Measurements from ENCODE around the gene ARSK. TPM values are rescaled to one million over a fixed set of nuclear protein-coding genes. Genes with fewer than 3 reads are reported as not detected.

The ARSK gene
- total RNA-seq, 2 donors from 2014 or later = 6.0 to 8.7 TPM

DNA sequence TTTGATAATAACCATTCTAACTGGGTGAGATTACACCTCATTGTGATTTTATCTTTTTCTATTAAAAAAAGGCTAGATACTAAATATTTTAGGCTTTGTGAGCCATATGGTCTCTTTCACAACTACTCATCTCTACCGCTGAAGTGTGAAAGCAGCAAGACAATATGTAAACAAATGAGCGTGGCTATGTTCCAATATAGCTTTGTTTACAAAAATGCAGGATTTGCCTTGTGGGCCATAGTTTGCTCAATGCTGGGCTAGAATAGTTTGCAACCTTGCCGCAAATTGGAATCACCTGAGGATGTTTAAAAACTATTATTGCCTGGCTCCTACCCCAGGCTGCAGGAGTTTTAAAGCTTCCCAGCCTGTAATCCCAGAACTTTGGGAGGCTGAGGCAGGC lies 54.8 kb downstream of the ARSK start:
- DNase-seq (ENCODE audit: low spot score in 2 of 2) (no peak), ATAC-seq (no peak)
- peaks cover 7 to 14% of the 10 kb centered on the region in 2 donors for H3K9me3 Mint-ChIP-seq
- no peak overlapping the region for H3K27ac Mint-ChIP-seq
- H3K36me3 Mint-ChIP-seq = peaks cover 14 to 22% of the 10 kb centered on the region in 2 donors

DNA sequence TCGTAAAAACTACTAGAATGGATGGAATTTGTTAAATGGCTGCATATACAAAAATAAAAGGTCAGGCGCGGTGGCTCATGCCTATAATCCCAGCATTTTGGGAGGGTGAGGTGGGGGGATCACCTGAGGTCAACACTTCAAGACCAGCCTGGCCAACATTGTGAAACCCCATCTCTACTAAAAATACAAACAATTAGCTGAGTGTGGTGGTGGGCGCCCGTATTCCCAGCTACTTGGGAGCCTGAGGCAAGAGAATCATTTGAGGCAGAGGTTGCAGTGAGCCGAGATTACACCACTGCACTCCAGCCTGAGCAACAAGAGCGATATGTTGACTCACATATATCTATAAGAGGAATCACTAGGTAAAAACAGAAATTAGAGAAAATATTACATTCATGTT lies 55.6 kb downstream of the ARSK start:
- H3K36me3 Mint-ChIP-seq = peaks cover 14 to 30% of the 10 kb centered on the region in 2 donors
- ATAC-seq (no peak), DNase-seq (ENCODE audit: low spot score in 2 of 2) (no peak)
- peaks cover 7 to 14% of the 10 kb centered on the region in 2 donors for H3K9me3 Mint-ChIP-seq
- H3K27ac Mint-ChIP-seq = no peak overlapping the region

DNA sequence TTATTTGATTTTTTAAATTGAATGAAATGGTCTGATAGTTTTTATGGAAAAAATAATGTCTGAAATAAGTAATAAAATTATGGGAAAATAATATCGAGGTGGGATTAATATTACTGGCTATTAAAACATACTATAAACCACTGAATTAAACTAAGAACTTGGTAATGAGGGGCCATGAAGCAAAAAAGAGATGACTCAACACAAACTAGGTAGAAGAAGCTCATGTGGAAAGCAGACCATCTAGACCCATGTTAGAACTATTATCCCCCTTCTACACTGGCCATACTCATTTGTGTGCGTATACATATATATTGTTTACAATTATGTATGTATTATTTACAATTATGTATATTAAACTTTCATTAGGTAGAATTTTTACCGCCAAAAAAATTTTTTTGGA lies 56.5 kb downstream of the ARSK start:
- no peak overlapping the region for H3K27ac Mint-ChIP-seq
- H3K9me3 Mint-ChIP-seq = peaks cover 7 to 14% of the 10 kb centered on the region in 2 donors
- peaks cover 14 to 30% of the 10 kb centered on the region in 2 donors for H3K36me3 Mint-ChIP-seq
- no peak for ATAC-seq
- DNase-seq (ENCODE audit: low spot score in 2 of 2) = no peak

DNA sequence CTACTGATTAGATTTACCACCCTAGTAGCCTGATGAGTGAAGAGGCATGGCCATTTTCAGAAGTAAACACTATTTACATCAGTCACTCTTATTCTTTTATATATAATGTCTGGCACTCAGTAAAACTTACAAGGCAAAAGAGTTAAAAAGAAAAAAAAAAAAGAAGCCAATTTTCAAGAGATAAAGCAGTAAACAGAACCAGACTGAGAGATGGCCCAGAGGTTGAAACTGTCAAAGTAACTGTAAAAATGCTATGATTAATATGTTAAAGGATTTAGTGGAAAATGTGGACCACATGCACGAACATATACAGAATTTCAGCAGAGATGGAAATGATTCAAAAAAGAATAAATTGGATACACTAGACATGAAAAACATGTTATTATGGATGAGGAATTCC lies 58.6 kb downstream of the ARSK start:
- DNase-seq (ENCODE audit: low spot score in 2 of 2) (no peak), ATAC-seq (no peak)
- H3K36me3 Mint-ChIP-seq = peaks cover 14 to 30% of the 10 kb centered on the region in 2 donors
- peaks cover 7 to 8% of the 10 kb centered on the region in 2 donors for H3K9me3 Mint-ChIP-seq
- no peak overlapping the region for H3K27ac Mint-ChIP-seq

DNA sequence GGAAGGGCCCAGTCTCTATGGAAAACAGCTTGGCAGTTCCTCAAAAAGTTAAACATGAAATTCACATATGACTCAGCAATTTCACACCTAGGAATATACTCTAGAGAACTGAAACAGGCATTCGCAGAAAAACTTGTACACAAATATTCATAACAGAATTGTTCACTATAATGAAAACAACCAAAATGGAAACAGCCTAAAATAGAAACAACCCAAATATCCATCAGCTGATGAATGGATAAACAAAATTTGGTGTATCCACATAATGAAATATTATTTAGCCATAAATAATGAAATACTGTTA lies 60.2 kb downstream of the ARSK start:
- H3K9me3 Mint-ChIP-seq = peaks cover 7 to 8% of the 10 kb centered on the region in 2 donors
- peak in 1 of 2 donors; percentile 67 for ATAC-seq
- peaks cover 23 to 30% of the 10 kb centered on the region in 2 donors for H3K36me3 Mint-ChIP-seq
- H3K27ac Mint-ChIP-seq = no peak overlapping the region
- DNase-seq (ENCODE audit: low spot score in 2 of 2) = no peak

DNA sequence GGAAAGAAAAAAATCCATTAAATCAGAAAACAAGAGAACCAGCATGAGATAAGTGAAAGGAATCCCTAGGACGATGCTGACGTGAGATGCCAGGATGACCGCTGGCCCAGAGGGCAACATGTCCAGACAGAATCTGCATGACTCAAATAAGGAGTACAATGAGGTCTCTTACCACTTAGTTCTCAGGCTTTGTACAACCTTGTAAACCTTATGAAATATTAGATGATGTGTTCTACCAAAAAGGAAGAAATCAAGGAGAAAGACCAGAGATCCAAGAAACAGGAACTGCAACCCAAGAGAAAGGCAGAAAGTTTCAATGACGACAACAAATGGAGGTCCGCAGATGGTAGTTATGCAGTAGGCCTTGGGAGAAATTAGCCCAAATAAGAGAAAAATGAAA lies 62.2 kb downstream of the ARSK start:
- peaks cover 30 to 31% of the 10 kb centered on the region in 2 donors for H3K36me3 Mint-ChIP-seq
- H3K27ac Mint-ChIP-seq = no peak overlapping the region
- DNase-seq (ENCODE audit: low spot score in 2 of 2) = no peak
- H3K9me3 Mint-ChIP-seq = peaks cover 7 to 8% of the 10 kb centered on the region in 2 donors
- no peak for ATAC-seq

DNA sequence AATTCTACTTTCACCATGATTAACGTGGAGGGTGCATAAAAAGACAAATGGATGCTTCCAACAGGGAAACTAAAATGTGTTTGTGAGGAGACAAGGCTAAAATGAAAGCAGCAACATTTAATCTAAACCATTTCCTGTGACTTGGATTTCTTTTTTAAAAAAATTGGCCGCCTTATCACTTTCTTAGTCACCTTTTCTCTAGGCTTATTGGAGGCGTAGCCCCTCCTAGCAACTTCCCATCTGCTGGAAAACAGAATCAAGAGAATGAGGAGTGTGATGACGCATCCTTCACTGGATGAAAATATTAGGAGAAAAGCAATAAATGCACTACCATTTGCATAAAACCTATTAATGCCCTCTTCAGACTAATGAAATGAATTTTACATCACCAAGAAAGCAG lies 64.2 kb downstream of the ARSK start:
- Mint-ChIP-seq H3K27ac (peak overlapping the region in 1 of 2 donors; percentile 39), H3K9me3 (peaks cover 0 to under 1% of the 10 kb centered on the region in 2 donors), H3K36me3 (peaks cover 14 to 18% of the 10 kb centered on the region in 2 donors)
- ATAC-seq (no peak), DNase-seq (ENCODE audit: low spot score in 2 of 2) (no peak)

DNA sequence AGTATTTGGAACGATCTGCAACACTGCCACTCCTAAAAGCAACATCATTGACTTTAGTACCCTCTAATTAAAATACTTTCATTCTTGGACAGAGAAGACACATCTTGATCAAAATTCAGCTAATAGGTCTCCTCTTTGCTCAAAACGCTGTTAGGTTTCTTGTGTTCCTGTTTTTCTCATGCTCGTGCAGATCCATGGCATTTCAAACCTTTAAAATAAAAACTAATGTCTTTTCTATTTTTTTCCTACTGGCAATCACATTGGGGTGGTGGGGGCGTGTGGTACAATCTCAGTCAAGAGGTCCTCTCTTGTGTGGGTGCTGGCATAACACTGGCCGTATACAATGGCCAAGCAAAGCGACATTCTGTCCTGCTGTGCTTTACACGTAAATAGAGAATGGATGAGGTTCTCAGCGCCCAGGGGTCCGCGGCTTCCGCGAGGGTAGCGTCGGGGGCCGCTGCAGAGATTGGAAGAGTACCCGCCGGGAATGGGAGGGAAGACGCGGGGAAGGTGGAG lies 64.7 kb downstream of the ARSK start:
- no peak for DNase-seq (ENCODE audit: low spot score in 2 of 2)
- H3K36me3 Mint-ChIP-seq = peaks cover 9 to 17% of the 10 kb centered on the region in 2 donors
- H3K9me3 Mint-ChIP-seq = no peaks in the 10 kb centered on the region
- no peak for ATAC-seq
- peak overlapping the region; percentile 75 to 86 for H3K27ac Mint-ChIP-seq

DNA sequence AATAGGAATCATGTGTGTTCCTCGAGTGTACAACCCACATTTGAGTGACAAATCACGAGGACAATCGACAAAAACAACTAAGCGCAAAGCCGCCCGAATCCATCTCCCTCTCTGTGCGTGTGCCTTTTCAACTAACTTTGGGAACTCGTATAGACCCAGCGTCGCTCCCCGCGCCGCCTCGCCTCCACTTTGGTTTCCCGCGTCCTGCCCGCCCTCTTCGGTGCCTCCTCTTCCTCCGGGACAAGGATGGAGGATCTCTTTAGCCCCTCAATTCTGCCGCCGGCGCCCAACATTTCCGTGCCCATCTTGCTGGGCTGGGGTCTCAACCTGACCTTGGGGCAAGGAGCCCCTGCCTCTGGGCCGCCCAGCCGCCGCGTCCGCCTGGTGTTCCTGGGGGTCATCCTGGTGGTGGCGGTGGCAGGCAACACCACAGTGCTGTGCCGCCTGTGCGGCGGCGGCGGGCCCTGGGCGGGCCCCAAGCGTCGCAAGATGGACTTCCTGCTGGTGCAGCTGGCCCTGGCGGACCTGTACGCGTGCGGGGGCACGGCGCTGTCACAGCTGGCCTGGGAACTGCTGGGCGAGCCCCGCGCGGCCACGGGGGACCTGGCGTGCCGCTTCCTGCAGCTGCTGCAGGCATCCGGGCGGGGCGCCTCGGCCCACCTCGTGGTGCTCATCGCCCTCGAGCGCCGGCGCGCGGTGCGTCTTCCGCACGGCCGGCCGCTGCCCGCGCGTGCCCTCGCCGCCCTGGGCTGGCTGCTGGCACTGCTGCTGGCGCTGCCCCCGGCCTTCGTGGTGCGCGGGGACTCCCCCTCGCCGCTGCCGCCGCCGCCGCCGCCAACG lies 65.3 kb downstream of the ARSK start, which contains the start of gene GPR150:
Gene GPR150 (plus strand): TSS at position 58 of the 840 bp plus-strand sequence. CDS start 189 bp downstream, at position 247.
- Mint-ChIP-seq H3K27ac (peak within 1 kb of the TSS; percentile 75 to 86), H3K9me3 (no peaks in the 10 kb centered on the region)

DNA sequence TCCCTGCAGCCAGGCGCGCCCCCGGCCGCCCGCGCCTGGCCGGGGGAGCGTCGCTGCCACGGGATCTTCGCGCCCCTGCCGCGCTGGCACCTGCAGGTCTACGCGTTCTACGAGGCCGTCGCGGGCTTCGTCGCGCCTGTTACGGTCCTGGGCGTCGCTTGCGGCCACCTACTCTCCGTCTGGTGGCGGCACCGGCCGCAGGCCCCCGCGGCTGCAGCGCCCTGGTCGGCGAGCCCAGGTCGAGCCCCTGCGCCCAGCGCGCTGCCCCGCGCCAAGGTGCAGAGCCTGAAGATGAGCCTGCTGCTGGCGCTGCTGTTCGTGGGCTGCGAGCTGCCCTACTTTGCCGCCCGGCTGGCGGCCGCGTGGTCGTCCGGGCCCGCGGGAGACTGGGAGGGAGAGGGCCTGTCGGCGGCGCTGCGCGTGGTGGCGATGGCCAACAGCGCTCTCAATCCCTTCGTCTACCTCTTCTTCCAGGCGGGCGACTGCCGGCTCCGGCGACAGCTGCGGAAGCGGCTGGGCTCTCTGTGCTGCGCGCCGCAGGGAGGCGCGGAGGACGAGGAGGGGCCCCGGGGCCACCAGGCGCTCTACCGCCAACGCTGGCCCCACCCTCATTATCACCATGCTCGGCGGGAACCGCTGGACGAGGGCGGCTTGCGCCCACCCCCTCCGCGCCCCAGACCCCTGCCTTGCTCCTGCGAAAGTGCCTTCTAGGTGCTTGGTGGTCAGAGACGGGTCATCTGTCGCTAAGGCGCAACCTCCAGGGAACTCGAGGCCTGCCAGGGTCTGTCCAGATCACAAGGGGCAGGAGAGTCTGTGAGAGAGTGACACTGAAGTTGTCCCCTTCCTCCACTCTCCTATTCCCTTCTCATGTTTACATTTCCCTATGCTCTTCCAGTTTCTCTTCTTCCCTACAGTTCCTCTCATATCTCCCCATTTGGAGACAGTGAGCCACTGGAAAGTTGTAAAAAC lies 66.3 kb downstream of the ARSK start:
- peaks cover 0 to 17% of the 10 kb centered on the region in 2 donors for H3K36me3 Mint-ChIP-seq
- ATAC-seq (peak; percentile 53 to 67), DNase-seq (ENCODE audit: low spot score in 2 of 2) (peak; percentile 57 to 72)
- no peaks in the 10 kb centered on the region for H3K9me3 Mint-ChIP-seq
- peak overlapping the region; percentile 72 to 78 for H3K27ac Mint-ChIP-seq

More for the DNA sequence above, 65.3 kb downstream of the ARSK start, which contains the start of gene GPR150:
- H3K36me3 Mint-ChIP-seq = peaks cover 2 to 17% of the 10 kb centered on the region in 2 donors
- DNase-seq (ENCODE audit: low spot score in 2 of 2) (peak; percentile 69 to 83), ATAC-seq (peak; percentile 79 to 86)

DNA sequence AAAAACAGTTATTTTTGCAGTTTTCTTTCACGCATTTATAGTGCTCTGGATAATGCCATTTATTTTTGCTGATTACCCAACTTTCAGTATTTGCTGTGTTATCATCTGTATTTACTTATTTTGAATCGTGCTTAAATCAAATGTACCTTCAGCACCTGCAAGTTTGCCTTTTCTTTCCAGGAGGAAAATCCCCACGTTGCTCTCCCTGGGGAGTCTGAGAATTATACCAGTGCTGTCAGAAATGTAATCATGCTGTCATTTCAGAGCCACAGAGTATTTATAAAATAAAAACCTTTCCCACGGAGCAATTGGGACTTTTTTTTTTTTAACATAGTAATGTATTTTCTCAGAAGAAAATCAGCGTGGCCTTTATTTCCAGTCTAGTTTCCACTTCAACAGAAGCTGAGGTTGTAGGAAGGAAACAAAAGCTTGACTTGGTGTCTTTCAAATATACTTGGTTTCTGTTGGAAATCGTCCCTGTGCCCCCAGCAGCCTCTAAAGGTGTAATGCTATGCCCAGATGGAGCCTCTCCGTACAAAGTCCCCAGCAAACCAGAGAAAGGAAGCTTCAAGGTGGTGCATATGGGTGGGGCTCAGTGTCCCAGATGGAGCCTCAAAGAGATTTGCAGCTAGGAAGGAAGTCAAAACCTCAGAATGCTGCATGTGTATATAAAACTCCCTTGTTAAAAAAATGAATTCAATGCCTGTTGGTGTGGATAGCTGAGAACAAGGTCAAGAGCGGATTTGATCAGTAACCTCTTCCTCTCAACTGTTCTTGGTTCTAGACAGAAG lies 67.1 kb downstream of the ARSK start:
- peaks cover 0 to 17% of the 10 kb centered on the region in 2 donors for H3K36me3 Mint-ChIP-seq
- H3K27ac Mint-ChIP-seq = peak overlapping the region in 1 of 2 donors; percentile 78
- H3K9me3 Mint-ChIP-seq = no peaks in the 10 kb centered on the region
- DNase-seq (ENCODE audit: low spot score in 2 of 2) = no peak
- ATAC-seq = no peak

DNA sequence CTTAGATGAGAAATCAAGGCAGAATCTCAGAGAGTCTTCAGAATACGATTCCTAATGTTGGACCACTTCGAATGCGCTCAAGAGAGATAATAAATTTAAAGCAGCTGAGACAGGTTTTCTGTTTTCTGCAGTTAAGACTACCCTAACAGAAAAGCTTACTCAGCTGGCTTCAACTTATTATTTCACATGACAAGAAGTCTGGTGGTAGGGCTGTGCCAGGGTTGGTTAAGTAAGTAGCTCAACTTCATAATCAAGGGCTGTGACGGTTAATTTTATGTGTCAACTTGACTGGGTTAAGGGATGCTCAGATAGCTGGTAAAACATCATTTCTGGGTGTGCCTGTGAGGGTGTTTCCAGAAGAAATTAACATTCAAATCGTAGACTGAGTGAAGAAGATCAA lies 68.8 kb downstream of the ARSK start:
- H3K9me3 Mint-ChIP-seq = no peaks in the 10 kb centered on the region
- ATAC-seq (no peak), DNase-seq (ENCODE audit: low spot score in 2 of 2) (no peak)
- H3K27ac Mint-ChIP-seq = no peak overlapping the region
- H3K36me3 Mint-ChIP-seq = peaks cover 0 to 17% of the 10 kb centered on the region in 2 donors

DNA sequence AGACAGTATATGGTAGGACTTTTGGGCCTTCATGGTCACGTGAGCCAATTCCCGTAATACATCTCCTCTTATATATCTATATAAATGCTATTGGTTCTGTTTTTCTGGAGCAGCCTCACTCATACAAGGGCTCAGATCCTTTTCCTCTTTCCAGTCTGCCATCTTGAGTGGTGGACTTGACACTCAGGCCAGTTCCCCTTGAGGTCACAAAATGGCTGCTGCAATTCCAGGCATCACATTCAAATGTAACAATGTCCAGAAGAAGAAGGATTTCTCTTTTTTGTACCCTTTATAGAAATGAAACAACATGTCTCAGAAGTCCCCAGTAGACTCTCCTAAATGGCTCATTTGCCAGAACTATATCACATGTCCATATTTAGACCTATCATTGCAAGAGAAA lies 69.5 kb downstream of the ARSK start:
- no peak overlapping the region for H3K27ac Mint-ChIP-seq
- ATAC-seq = no peak
- peaks cover 0 to 16% of the 10 kb centered on the region in 2 donors for H3K36me3 Mint-ChIP-seq
- DNase-seq (ENCODE audit: low spot score in 2 of 2) = no peak
- no peaks in the 10 kb centered on the region for H3K9me3 Mint-ChIP-seq

DNA sequence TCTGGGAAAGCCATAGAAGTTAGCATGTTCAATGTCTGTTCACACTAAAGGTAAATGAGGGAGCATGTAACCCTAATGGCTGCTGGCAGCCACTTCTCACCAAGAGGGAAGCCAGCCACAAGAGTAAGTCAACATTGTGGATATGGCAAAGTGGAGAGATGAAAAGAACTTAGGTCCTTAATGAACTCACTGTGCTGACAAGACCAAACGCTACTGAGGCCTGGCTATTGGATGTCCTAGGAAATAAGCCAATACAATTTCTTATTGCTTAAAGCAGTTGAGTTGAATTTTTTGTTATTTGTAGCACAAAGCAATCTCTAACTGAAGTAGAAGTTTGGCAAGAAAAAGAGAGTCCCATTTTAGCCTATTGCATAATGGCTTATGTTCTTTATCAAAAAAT lies 71.8 kb downstream of the ARSK start:
- DNase-seq (ENCODE audit: low spot score in 2 of 2) = no peak
- Mint-ChIP-seq H3K27ac (no peak overlapping the region), H3K36me3 (peaks cover 6% of the 10 kb centered on the region in 2 donors), H3K9me3 (peaks cover 6 to 8% of the 10 kb centered on the region in 2 donors)
- ATAC-seq = no peak

DNA sequence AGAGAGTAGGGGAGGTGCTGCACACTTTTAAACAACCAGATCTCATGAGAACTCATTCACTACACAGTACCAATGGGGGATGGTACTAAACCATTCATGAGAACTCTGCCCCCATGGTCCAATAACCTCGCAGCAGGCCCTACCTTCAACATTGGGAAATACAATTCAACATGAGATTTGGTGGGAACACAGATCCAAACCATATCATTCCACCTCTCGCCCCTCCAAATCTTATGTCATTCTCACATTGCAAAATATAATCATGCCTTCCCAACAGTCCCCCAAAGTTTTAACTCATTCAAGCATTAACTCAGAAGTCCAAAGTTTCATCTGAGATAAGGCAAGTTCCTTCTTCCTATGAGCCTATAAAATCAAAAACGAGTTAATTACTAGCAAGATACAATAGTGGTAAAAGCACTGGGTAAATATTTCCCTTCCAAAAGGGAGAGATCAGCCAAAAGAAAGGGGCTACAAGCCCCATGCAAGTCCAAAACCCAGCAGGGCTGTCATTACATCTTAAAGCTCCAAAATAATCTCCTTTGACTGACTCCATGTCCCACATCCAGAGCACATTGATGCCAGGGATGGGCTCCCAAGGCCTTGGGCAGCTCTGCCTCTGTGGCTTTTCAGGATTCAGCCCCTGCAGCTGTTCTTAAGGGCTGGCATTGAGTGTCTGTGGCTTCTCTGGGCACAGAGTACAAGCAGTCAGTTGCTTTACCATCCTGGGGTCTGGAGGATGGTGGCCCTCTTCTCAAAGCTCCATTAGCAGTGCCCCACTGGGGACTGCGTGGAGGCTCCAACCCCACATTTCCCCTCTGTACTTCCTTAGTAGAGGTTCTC lies 73.3 kb downstream of the ARSK start:
- H3K9me3 Mint-ChIP-seq = peaks cover 13 to 15% of the 10 kb centered on the region in 2 donors
- no peak overlapping the region for H3K27ac Mint-ChIP-seq
- H3K36me3 Mint-ChIP-seq = peaks cover 13 to 19% of the 10 kb centered on the region in 2 donors
- no peak for DNase-seq (ENCODE audit: low spot score in 2 of 2)
- ATAC-seq = no peak
